GM12874 (cell line): ENCODE measurements around the gene OR6J1.
A peak's percentile ranks its signal among the peaks of the same experiment; 100 is the strongest.

Experiments used
- CTCF ChIP-seq: IDR thresholded peaks from 2 replicates; pipeline ENCODE4 v1.5.1; 2011; ENCODE audit warnings: low read depth, mild to moderate bottlenecking, control low read depth, low read length, moderate library complexity; ENCODE audit not compliant: insufficient read depth

Gene OR6J1

GRCh38 chr14:22598896-22599244, 45.3 kb downstream of the OR6J1 start:
- TF ChIP-seq CTCF, result peak; percentile 25; the same call in 1 of the 2 replicates

GRCh38 chr14:22598099-22598895, 45.9 kb downstream of the OR6J1 start, which contains the start of gene ABHD4:
ABHD4 (plus strand) TSS chr14:22598300; CDS start chr14:22598307, 7 bp downstream.
- TF ChIP-seq CTCF, result no peak

- TF ChIP-seq CTCF, result no peak
These were observed 46.4 kb downstream of the OR6J1 start for GRCh38 chr14:22597771-22598098.

GRCh38 chr14:22597265-22597664, 46.9 kb downstream of the OR6J1 start:
- TF ChIP-seq CTCF, result no peak

- TF ChIP-seq CTCF, result no peak
These were observed 47.7 kb downstream of the OR6J1 start for GRCh38 chr14:22596354-22596879.

GRCh38 chr14:22594156-22594716, 49.9 kb downstream of the OR6J1 start:
- no peak for TF ChIP-seq CTCF

GRCh38 chr14:22593601-22594000, 50.6 kb downstream of the OR6J1 start:
- TF ChIP-seq CTCF, result no peak
